Activated naive CD4-positive, alpha-beta T cell treated with anti-CD3 and anti-CD28 coated beads, Interleukin-2, amount 50 U/mL, for 72 hours (primary cell): ENCODE data around the gene LIG1. TPM values are rescaled to one million over a fixed set of nuclear protein-coding genes. Genes with fewer than 3 reads are reported as not detected.

Experiments
- ATAC-seq, 2 donors: fragments of 150-1000 bp; cut with Tn5 transposase; 2 replicates each; pipeline ENCODE4 v1.10.0; 2021; ENCODE audit warnings: mild to moderate bottlenecking in 2 of 2, moderate library complexity in 2 of 2
- DNase-seq, 2 donors: peaks; one replicate each; pipeline ENCODE4 v3.0.0; 2021 to 2022; ENCODE audit warnings: low spot score in 2 of 2
- H3K27ac Mint-ChIP-seq, 2 donors: one replicate each; pipeline ENCODE4 v1.8.0; 2022; ENCODE audit warnings: mild to moderate bottlenecking in 2 of 2, mixed read lengths in 2 of 2
- H3K36me3 Mint-ChIP-seq, 2 donors: one replicate each; pipeline ENCODE4 v1.8.0; 2022; ENCODE audit warnings: mixed read lengths in 2 of 2
- H3K9me3 Mint-ChIP-seq, 2 donors: one replicate each; pipeline ENCODE4 v1.8.0; 2022; ENCODE audit warnings: mixed read lengths in 2 of 2
- total RNA-seq, 2 donors: library from RNA; stranded (reverse); gene quantifications; one replicate each; pipeline ENCODE4 v1.2.3, GENCODE V29; 2022

Gene LIG1
- total RNA-seq, 2 donors from 2014 or later, result 180 to 231 TPM

GRCh38 chr19:48148576-48148975 is 21.6 kb downstream of the LIG1 start:
- Mint-ChIP-seq H3K36me3 (peaks cover 20 to 28% of the 10 kb centered on the region in 2 donors), H3K27ac (no peak overlapping the region), H3K9me3 (no peaks in the 10 kb centered on the region)
- ATAC-seq, result no peak
- DNase-seq, result no peak

GRCh38 chr19:48147597-48148175 is 22.5 kb downstream of the LIG1 start:
- Mint-ChIP-seq H3K27ac (peak overlapping the region in 1 of 2 donors; percentile 68), H3K9me3 (no peaks in the 10 kb centered on the region), H3K36me3 (peaks cover 28 to 30% of the 10 kb centered on the region in 2 donors)
- ATAC-seq (peak; percentile 16 to 17), DNase-seq (no peak)

GRCh38 chr19:48139053-48139452 is 31.1 kb downstream of the LIG1 start:
- peaks cover 16 to 23% of the 10 kb centered on the region in 2 donors for H3K36me3 Mint-ChIP-seq
- no peak for ATAC-seq

GRCh38 chr19:48137411-48137810 is 32.7 kb downstream of the LIG1 start:
- ATAC-seq (no peak), DNase-seq (no peak)
- H3K36me3 Mint-ChIP-seq, result peaks cover 0 to 16% of the 10 kb centered on the region in 2 donors
- no peak overlapping the region for H3K27ac Mint-ChIP-seq
- H3K9me3 Mint-ChIP-seq, result no peaks in the 10 kb centered on the region

More at GRCh38 chr19:48139053-48139452, 31.1 kb downstream of the LIG1 start:
- Mint-ChIP-seq H3K9me3 (no peaks in the 10 kb centered on the region), H3K27ac (peak overlapping the region in 1 of 2 donors; percentile 25)
- DNase-seq, result no peak

GRCh38 chr19:48136547-48136946 is 33.6 kb downstream of the LIG1 start:
- Mint-ChIP-seq H3K36me3 (peaks cover 8 to 22% of the 10 kb centered on the region in 2 donors), H3K9me3 (no peaks in the 10 kb centered on the region), H3K27ac (no peak overlapping the region)
- no peak for ATAC-seq
- no peak for DNase-seq

GRCh38 chr19:48135411-48135810 is 34.7 kb downstream of the LIG1 start:
- no peaks in the 10 kb centered on the region for H3K9me3 Mint-ChIP-seq
- peak in 1 of 2 donors; percentile 25 for ATAC-seq
- peaks cover 16 to 28% of the 10 kb centered on the region in 2 donors for H3K36me3 Mint-ChIP-seq
- DNase-seq, result peak in 1 of 2 donors; percentile 21
- H3K27ac Mint-ChIP-seq, result peak overlapping the region; percentile 65 to 74

GRCh38 chr19:48133094-48133493 is 37.0 kb downstream of the LIG1 start:
- no peak for ATAC-seq
- Mint-ChIP-seq H3K27ac (no peak overlapping the region), H3K36me3 (peaks cover 27 to 30% of the 10 kb centered on the region in 2 donors), H3K9me3 (no peaks in the 10 kb centered on the region)
- DNase-seq, result no peak

GRCh38 chr19:48127561-48127960 is 42.6 kb downstream of the LIG1 start:
- peaks cover 41 to 71% of the 10 kb centered on the region in 2 donors for H3K36me3 Mint-ChIP-seq
- no peaks in the 10 kb centered on the region for H3K9me3 Mint-ChIP-seq
- DNase-seq (no peak), ATAC-seq (no peak)
- peak overlapping the region in 1 of 2 donors; percentile 68 for H3K27ac Mint-ChIP-seq

GRCh38 chr19:48123907-48124651 is 46.1 kb downstream of the LIG1 start:
- H3K27ac Mint-ChIP-seq, result peak overlapping the region; percentile 80 to 93
- ATAC-seq, result peak; percentile 70 to 83
- H3K9me3 Mint-ChIP-seq, result no peaks in the 10 kb centered on the region
- H3K36me3 Mint-ChIP-seq, result peaks cover 38 to 59% of the 10 kb centered on the region in 2 donors
- peak in 1 of 2 donors; percentile 52 for DNase-seq

- ATAC-seq (no peak), DNase-seq (no peak)
- Mint-ChIP-seq H3K36me3 (peaks cover 24 to 49% of the 10 kb centered on the region in 2 donors), H3K9me3 (no peaks in the 10 kb centered on the region), H3K27ac (peak overlapping the region; percentile 80 to 97)
Observed at GRCh38 chr19:48122421-48122820, 47.7 kb downstream of the LIG1 start.

- H3K36me3 Mint-ChIP-seq, result peaks cover 21 to 45% of the 10 kb centered on the region in 2 donors
- ATAC-seq (peak; percentile 36 to 47), DNase-seq (no peak)
- H3K9me3 Mint-ChIP-seq, result no peaks in the 10 kb centered on the region
- H3K27ac Mint-ChIP-seq, result peak overlapping the region; percentile 80 to 97
Observed at GRCh38 chr19:48121909-48122371, 48.2 kb downstream of the LIG1 start.

- H3K27ac Mint-ChIP-seq, result no peak overlapping the region
- H3K9me3 Mint-ChIP-seq, result no peaks in the 10 kb centered on the region
- no peak for DNase-seq
- no peak for ATAC-seq
- peaks cover 21 to 42% of the 10 kb centered on the region in 2 donors for H3K36me3 Mint-ChIP-seq
Observed at GRCh38 chr19:48121066-48121465, 49.1 kb downstream of the LIG1 start.

- DNase-seq (no peak), ATAC-seq (no peak)
- Mint-ChIP-seq H3K9me3 (no peaks in the 10 kb centered on the region), H3K36me3 (peaks cover 21 to 36% of the 10 kb centered on the region in 2 donors), H3K27ac (no peak overlapping the region)
Observed at GRCh38 chr19:48120505-48120904, 49.6 kb downstream of the LIG1 start.

- Mint-ChIP-seq H3K36me3 (peaks cover 15 to 21% of the 10 kb centered on the region in 2 donors), H3K9me3 (no peaks in the 10 kb centered on the region), H3K27ac (peak overlapping the region; percentile 69 to 93)
- DNase-seq (no peak), ATAC-seq (no peak)
Observed at GRCh38 chr19:48118131-48118517, 52.0 kb downstream of the LIG1 start.

GRCh38 chr19:48117515-48118130 is 52.5 kb downstream of the LIG1 start:
- Mint-ChIP-seq H3K9me3 (no peaks in the 10 kb centered on the region), H3K27ac (peak overlapping the region; percentile 69 to 93), H3K36me3 (peaks cover 15 to 16% of the 10 kb centered on the region in 2 donors)
- ATAC-seq (no peak), DNase-seq (no peak)

- H3K27ac Mint-ChIP-seq, result peak overlapping the region in 1 of 2 donors; percentile 29
- H3K36me3 Mint-ChIP-seq, result peaks cover 0 to 8% of the 10 kb centered on the region in 2 donors
- DNase-seq, result no peak
- H3K9me3 Mint-ChIP-seq, result no peaks in the 10 kb centered on the region
- no peak for ATAC-seq
Observed at GRCh38 chr19:48113190-48113917, 56.8 kb downstream of the LIG1 start.
